ENCODE results near the gene CAST. TPM values are rescaled to one million over a fixed set of nuclear protein-coding genes. Genes with fewer than 3 reads are reported as not detected.

Gene CAST
- total and polyA plus RNA-seq, 2 donors from 2014 or later, result 83.2 to 282 TPM

GRCh38 chr5:96733771-96734500, 71.8 kb downstream of the CAST start:
- peaks cover 2 to 31% (median 15%) of the 10 kb centered on the region in 3 donors for H3K36me3 ChIP-seq (ENCODE audit: control insufficient read depth in 2 of 3, insufficient read depth in 3 of 3, low read length in 3 of 3)
- intact Hi-C loops (cut with DNase I), result no loop called here
- H3K9me3 ChIP-seq (ENCODE audit: control insufficient read depth in 2 of 3, insufficient read depth in 1 of 3, low read length in 3 of 3), result no peaks in the 10 kb centered on the region
- no peak for TF ChIP-seq CTCF (IDR thresholded peaks at IDR 0.05; ENCODE audit: borderline replicate concordance, extremely low read depth, insufficient read depth)
- no peak for DNase-seq
- H3K27me3 ChIP-seq (ENCODE audit: control insufficient read depth, insufficient read depth, low read length), result no peaks in the 10 kb centered on the region
- no peak for FAIRE-seq
- H3K27ac ChIP-seq (ENCODE audit: low read depth in 2 of 2, low read length in 2 of 2), result no peak overlapping the region
- no peaks in the 10 kb centered on the region for H3K4me1 ChIP-seq (ENCODE audit: control insufficient read depth in 2 of 3, insufficient read depth in 2 of 3, low read depth in 1 of 3, low read length in 3 of 3)
- no peak overlapping the region for H3K9ac ChIP-seq (ENCODE audit: low read length in 3 of 3)
- H3K4me3 ChIP-seq (ENCODE audit: low read length in 3 of 3), result no peak overlapping the region

GRCh38 chr5:96734871-96735325, 72.7 kb downstream of the CAST start:
- H3K9ac ChIP-seq (ENCODE audit: low read length in 3 of 3), result no peak overlapping the region
- H3K27ac ChIP-seq (ENCODE audit: low read depth in 2 of 2, low read length in 2 of 2), result no peak overlapping the region
- no peak for TF ChIP-seq CTCF (IDR thresholded peaks at IDR 0.05; ENCODE audit: borderline replicate concordance, extremely low read depth, insufficient read depth)
- no peak overlapping the region for H3K4me3 ChIP-seq (ENCODE audit: low read length in 3 of 3)
- H3K9me3 ChIP-seq (ENCODE audit: control insufficient read depth in 2 of 3, insufficient read depth in 1 of 3, low read length in 3 of 3), result no peaks in the 10 kb centered on the region
- intact Hi-C loops (cut with DNase I), result no loop called here
- no peaks in the 10 kb centered on the region for H3K4me1 ChIP-seq (ENCODE audit: control insufficient read depth in 2 of 3, insufficient read depth in 2 of 3, low read depth in 1 of 3, low read length in 3 of 3)
- H3K36me3 ChIP-seq (ENCODE audit: control insufficient read depth in 2 of 3, insufficient read depth in 3 of 3, low read length in 3 of 3), result peaks cover 2 to 27% (median 18%) of the 10 kb centered on the region in 3 donors
- FAIRE-seq (no peak), DNase-seq (no peak)
- H3K27me3 ChIP-seq (ENCODE audit: control insufficient read depth, insufficient read depth, low read length), result no peaks in the 10 kb centered on the region

GRCh38 chr5:96736937-96737336, 74.8 kb downstream of the CAST start:
- no peak for DNase-seq
- no peak for TF ChIP-seq CTCF (IDR thresholded peaks at IDR 0.05; ENCODE audit: borderline replicate concordance, extremely low read depth, insufficient read depth)
- Histone ChIP-seq H3K4me3 (ENCODE audit: low read length in 3 of 3) (no peak overlapping the region), H3K4me1 (ENCODE audit: control insufficient read depth in 2 of 3, insufficient read depth in 2 of 3, low read depth in 1 of 3, low read length in 3 of 3) (no peaks in the 10 kb centered on the region), H3K9ac (ENCODE audit: low read length in 3 of 3) (no peak overlapping the region), H3K9me3 (ENCODE audit: control insufficient read depth in 2 of 3, insufficient read depth in 1 of 3, low read length in 3 of 3) (no peaks in the 10 kb centered on the region), H3K27ac (ENCODE audit: low read depth in 2 of 2, low read length in 2 of 2) (no peak overlapping the region), H3K27me3 (ENCODE audit: control insufficient read depth, insufficient read depth, low read length) (no peaks in the 10 kb centered on the region), H3K36me3 (ENCODE audit: control insufficient read depth in 2 of 3, insufficient read depth in 3 of 3, low read length in 3 of 3) (peaks cover 4 to 38% (median 21%) of the 10 kb centered on the region in 3 donors)
- intact Hi-C loops (cut with DNase I), result no loop called here
- FAIRE-seq, result no peak
